Measurements from ENCODE around the gene ITGA8.

GRCh38 chr10:15759265-15759664 lies 39.5 kb upstream of the ITGA8 start:
- TF ChIP-seq CTCF (IDR thresholded peaks at IDR 0.05) (no peak), POLR2A (IDR thresholded peaks at IDR 0.05) (no peak)
